NOMO-1 treated with dmso at 0.1 percent for 144 hours (cell line): ENCODE measurements around the gene NBEAL1.
"Not testable (repeated sequence)": the region's sequence is repeated elsewhere in the genome, so short reads cannot be mapped to it uniquely, and the experiment has no call there.

Source experiments
- DNase-seq: peaks from one replicate; lab custom pipeline; 2025; ENCODE audit not compliant: unreplicated experiment; lab: John Stamatoyannopoulos, UW

NBEAL1 gene

DNA sequence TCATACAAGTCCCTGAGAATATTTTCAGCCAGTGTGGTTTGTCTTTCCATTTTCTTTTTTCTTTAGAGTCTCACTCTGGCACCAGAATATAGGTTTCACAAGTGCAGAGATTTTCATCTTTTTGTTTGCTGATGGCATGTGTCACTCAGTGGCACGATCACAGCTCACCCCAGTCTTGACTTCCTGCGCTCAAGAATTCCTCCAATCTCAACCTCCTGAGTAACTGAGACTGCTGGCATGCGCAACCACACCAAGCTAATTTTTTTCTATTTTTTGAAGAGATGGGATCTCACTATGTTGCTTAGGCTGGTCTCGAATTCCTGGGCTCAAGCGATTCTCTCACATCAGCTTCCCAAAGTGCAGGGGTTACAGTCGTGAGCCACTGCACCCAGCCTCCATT is 23.9 kb downstream of the NBEAL1 start:
- no peak for DNase-seq

DNA sequence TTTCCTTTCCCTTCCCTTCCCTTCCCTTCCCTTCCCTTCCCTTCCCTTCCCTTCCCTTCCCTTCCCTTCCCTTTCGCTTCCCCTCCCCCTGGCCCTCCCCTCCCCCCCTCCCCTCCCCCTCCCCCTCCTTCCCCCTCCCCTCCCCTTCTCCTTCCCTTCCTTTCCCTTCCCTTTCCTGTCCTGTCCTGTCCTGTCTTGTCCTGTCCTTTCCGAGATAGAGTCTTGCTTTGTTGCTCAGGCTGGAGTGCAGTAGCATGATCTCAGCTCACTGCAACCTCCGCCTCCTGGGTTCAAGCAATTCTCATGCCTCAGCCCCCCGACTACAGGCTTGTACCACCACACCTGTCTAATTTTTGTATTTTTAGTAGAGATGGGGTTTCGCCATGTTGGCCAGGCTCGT is 24.5 kb downstream of the NBEAL1 start:
- not testable (repeated sequence) for DNase-seq

DNA sequence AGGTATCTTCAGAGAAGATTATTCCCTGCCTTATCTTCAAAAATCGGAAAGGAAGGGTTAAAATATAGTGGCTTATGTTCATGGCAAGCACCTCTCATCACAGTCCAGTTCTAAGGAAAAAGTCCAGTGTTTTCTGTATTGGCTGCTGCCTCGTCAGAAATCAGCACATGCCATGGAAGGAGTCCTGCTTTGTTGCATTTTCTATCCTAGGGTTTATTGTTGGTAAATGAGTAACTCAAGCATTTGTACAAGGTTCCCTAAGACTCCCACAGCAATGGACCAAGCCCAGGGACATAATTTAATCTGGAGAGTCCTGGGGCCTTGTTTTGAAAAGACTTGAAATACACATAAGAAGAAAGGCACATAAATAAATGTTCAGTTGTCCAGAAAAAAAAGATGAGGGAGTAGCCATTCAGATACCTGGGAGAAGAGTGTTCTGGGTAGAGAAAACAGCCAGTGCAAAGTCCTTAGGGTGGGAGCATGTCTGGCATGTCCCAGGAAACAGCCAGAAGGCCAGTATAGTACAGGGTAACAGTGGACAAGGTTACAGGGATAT is 26.4 kb downstream of the NBEAL1 start:
- DNase-seq: no peak

DNA sequence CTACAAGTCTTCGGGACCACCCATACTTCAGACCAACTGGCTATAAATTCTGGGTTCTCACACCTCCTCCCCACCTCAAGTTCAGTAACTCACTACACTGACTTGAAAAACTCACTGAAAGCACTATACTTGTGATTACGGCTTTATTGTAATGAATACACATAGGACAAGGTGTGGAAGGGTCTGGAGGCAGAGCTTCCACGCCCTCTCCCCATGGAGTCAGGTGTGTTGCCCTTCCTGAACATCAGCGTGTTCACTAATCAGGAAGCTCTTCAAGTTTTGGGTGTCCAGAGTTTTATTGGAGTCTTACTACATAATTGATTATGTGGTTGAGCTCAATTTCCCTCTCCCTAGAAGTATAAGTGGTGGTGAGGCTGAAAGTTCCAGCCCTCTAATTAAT is 27.5 kb downstream of the NBEAL1 start:
- no peak for DNase-seq

DNA sequence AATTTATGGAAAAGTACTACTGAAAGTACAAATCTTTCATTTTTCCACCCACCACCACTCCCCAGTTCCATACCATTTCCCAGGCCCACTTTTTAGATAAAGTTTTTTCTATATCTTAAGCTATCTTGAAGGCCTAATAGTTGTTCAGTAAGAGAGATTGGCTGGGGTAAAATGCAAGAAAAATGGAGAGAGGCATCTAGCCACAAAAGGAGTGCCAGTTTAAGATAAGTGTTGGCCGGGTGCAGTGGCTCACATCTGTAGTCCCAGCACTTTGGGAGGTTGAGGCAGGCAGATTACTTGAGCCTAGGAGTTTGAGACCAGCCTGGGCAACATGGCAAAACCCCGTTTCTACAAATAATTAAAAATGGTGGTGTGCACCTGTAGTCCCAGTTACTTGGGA is 28.6 kb downstream of the NBEAL1 start:
- DNase-seq: no peak

DNA sequence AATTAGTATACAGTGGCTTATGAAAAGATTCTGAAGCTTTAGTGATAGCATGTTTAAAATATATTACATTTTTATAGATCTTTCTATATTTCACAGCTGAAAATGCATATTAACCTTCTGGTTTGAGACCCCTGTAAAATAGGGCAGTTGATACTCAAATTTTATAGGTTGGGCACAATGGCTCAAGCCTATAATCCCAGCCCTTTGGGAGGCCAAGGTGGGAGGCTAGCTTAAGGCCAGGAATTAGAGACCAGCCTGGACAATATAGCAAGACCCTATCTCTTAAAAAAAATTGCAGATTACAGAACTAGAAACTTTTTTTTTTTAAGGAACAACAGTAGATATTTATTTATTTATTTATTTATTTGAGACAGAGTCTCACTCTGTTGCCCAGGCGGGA is 31.2 kb downstream of the NBEAL1 start:
- no peak for DNase-seq

DNA sequence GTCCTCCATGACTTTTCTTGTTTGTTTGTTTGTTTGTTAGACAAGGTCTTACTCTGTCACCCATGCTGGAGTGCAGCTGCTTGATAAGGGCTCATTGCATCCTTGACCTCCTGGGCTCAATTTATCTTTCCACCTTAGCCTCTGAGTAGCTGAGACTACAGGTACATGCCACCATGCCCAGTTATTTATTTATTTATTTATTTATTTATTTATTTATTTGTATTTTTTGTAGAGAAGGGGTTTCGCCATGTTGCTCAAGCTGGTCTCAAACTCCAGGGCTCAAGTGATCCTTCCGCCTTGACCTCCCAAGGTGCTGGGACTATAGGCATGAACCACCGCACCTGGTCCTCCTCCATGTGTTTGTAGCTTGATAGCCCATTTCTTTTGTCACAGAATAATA is 37.9 kb downstream of the NBEAL1 start:
- no peak for DNase-seq

DNA sequence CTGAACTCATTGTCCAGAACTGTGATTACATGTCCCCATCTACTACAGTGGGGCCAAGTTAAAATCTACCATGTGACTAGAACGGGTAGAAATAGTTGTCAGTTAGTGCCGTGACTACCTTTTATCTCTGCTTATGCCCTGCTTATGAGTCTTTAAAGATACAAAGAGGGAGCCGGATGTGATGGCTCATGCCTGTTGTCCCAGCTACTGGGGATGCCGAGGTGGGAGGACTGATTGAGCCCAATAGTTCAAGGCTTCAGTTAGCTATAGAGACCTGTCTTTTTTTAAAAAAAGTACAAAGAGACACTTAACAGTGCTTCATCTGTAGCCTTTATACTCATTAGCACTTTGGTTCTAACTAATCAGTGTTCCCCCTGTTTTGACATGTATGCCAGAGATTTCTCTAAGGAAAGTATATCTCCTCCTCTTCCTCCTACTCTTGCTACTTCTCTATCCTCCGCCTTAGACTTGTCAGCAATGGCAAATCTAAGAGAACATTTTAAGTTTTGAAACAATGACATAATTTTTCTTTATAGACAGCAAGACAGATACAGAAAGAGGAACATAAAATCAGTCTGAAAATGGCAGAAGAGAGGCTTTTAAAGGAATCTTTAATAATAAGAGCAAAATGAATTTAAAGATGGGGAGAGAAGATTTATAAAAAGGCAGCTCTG is 45.0 kb downstream of the NBEAL1 start:
- no peak for DNase-seq

DNA sequence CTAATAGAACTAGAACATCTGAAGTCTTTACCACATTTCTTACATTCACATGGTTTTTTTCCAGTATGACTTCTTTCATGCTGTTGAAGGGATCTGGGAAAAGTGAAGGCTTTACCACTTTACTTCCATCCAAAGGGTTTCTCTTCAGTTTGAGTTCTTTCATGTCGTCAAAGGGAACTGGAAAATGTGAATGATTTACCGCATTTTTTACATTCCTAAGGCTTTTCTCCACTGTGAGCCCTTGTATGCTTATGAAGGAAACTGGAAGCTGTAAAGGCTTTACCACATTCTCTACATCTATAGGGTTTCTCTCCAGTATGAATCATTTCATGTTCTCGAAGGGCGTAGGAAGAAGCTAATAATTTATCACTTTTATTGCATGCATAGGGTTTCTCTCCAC is 46.7 kb downstream of the NBEAL1 start:
- DNase-seq: no peak

DNA sequence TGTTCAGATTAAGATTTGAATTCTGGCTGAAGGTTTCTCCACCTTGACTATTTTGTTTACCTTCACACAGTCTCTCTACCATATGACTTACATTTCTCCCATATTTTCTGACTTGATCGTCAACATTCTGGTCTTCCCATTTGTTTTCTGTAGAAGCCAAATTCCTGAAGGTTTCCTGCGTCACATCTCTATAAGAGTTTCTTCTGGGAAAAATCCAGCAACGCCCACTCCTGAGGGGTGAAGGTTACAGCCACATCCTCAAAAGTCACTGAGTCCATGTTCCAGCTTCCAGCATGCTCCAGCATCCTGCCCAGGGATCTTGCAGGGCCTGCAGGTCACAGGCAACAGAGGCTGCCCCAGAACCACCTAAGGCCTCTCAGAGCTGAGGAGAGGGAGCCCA is 47.5 kb downstream of the NBEAL1 start:
- DNase-seq: no peak

DNA sequence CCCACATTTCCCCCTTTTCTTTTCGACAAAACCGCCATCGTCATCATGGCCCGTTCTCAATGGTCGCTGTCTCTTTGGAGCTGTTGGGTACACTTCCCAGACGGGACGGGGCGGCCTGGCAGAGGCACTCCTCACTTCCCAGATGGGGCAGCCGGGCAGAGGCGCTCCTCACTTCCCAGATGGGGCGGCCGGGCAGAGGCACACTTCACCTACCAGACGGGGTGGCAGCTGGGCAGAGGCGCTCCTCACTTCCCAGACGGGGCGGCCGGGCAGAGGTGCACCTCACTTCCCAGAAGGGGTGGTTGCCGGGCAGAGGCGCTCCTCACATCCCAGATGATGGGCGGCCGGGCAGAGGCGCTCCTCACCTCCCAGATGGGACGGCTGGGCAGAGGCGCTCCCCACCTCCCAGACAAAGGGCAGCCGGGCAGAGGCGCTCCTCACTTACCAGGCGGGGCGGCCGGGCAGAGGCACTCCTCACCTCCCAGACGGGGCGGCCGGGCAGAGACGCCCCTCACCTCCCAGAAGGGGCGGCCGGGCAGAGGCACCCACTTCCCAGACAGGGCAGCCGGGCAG is 51.9 kb downstream of the NBEAL1 start:
- DNase-seq: not testable (repeated sequence)

DNA sequence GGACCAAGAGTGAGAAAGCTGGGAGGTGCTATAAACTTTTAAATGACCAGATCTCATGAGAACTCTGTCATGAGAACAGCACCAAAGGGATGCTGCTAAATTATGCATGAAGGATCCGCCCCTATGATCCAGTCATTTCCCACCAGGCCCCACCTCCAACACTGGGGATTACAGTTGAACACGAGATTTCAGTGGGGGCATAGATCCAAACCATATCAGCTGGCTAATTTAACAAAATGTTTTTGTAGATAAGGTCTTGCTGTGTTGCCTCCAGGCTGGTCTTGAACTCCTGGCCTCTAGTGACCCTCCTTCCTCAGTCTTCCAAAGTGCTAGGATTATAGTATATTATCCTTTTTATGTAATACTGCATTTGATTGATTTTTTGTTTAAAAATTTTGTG is 56.0 kb downstream of the NBEAL1 start:
- DNase-seq: no peak

DNA sequence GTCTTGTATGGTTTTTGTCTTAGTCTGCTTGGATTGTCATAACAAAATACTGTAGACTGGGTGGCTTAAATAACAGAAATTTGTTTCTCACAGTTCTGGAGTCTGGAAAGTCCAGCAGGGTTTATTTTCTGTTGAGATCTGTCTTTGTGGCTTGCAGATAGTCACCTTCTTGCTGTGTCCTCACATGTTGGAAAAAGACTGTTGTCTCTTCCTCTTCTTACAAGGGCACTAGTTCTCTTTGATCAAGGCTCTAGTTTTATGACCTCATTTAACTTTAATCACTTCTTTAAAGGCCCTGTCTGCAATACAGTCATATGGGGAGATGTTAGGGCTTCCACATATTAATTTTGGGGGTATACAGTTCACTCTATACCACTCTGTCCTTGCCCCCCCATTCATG is 56.5 kb downstream of the NBEAL1 start:
- no peak for DNase-seq

DNA sequence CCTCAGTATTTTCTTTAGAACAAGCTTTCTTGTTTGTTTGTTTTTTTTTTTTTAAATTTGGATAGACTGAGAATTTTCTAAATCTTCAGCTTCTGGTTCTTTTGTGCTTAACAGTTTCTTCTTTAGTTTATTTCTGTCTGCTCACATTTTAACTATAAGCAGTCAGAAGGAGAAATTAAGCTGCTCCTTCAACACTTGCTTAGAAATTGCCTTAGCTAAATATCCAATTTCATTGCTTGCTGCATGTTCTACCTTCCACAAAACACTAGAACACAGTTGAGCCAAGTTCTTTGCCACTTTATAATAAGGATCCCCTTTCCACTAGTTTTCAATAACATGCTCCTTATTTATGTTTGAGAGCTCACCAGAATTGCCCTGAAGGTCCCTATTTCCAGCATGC is 57.7 kb downstream of the NBEAL1 start:
- no peak for DNase-seq

DNA sequence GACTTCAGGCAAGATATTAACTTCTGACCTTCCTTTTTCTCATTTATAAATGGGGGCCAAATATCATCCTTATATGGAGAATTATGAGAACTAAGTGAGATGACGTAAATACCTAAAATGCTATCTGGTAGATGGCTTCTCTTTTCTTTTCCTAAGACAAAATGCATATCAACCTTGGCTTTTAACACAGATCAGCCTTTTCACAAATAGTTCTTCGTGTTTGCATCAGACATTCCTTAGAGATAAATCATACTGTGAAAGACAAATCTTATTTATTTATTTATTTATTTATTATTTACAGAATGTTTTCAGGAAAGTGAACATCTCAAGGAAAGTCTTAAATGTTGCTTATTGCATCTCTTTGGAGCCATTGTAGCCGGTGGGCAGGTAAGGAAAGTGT is 62.8 kb downstream of the NBEAL1 start:
- DNase-seq: no peak

DNA sequence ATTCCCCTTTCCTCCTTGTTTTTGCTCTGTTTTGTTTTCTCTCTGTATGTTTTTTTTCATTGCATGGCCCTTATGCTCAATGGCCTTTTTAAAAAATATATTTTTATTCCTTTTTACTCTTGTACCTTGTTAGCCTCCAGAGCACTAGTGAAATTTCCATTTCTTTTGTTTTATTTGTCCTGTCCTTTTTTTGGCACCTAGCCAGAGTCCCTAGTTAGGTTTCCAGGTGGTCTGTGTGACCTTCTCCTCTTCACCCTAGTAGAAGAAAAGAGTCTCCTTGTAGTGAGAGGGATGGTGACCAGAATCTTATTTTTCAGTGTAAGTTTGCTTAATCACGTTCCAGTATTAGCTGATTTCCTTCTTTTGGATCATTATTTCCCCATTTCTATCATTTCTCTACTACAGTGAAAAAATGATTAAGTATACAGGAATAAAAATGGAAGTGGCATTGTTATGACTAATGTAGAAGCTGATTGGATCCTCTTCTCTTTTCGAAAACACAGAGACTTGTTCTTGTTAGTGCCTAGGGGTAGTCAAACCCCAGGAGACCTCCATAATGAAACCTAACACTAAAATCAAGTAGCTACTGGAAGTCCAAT is 65.9 kb downstream of the NBEAL1 start:
- DNase-seq: no peak

DNA sequence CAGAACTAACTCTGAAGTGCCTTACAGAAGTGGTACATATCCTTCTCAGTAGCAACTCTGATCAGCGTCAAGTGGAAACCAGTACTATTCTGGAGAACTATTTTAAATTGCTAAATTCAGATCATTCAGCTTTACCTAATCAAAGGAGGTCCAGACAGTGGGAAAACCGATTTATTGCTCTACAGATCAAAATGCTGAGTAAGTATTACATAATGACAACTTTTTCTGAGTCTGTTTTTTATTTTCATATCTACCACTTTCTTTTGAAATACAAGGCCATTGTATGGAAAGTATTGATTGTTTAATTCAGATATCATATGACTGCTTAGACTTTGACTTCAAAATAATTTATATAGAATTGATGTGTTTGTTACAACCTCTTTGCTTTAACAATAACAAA is 68.7 kb downstream of the NBEAL1 start:
- no peak for DNase-seq

DNA sequence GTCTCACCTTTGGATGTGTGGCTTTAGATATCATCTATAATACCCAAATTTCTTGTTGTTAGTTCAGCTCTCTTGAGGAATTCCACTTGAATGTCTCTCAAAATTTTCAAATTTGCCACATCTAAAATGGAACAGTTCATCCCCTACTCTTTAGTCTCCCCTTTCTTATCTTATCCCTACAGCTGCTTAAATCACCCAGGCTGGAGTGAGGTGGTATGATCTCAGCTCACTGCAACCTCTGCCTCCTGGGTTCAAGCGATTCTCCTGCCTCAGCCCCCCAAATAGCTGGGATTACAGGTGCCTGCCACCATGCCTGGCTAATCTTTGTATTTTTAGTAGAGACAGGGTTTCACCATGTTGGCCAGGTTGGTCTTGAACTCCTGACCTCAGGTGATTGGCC is 71.7 kb downstream of the NBEAL1 start:
- DNase-seq: not testable (repeated sequence)

DNA sequence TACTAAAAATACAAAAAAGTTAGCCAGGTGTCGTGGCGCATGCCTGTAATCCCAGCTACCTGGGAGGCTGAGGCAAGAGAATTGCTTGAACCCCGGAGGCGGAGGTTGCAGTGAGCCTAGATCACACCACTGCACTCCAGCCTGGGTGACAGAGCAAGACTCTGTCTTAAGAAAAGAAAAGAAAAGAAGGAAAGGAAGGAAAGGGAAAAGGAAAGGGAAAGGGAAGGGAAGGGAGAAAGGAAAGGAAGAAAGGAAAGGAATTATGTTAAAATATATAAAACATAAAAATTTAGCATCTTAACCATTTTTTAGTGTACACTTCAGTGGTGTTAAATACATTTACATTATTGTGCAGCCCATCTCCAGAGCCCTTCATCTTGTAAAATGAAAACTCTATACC is 76.0 kb downstream of the NBEAL1 start:
- DNase-seq: not testable (repeated sequence)

DNA sequence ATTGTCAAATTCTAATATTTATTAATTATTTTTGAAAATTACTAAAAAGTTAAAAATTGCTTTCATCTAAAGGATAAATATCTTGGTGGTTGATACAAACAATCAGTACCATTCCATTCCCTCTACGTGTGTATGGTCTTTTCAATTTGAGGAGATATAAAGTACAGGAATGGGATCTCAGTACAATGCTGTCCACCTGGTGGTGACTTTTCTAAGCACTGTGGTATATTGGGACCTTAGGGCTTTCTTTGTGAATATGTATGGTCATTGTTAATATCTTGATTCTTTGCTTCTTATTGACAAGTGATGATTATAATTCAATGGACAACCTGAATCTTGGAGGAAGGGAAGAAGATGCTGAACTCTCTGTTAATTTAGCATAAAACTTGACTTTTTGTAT is 83.1 kb downstream of the NBEAL1 start:
- no peak for DNase-seq

DNA sequence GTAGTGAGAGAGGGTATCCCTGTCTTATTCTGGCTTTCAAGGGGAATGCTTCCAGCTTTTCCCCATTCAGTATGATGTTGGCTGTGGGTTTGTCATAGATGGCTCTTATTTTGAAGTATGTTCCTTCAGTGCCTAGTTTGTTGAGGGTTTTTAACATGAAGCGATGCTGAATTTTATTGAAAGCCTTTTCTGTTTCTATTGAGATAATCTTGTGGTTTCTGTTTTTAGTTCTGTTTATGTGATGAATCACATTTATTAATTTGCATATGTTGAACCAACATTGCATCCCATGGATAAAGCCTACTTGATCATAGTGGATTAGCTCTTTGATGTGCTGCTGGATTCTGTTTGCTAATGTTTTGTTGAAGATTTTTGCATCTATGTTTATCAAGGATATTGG is 87.7 kb downstream of the NBEAL1 start:
- DNase-seq: not testable (repeated sequence)

DNA sequence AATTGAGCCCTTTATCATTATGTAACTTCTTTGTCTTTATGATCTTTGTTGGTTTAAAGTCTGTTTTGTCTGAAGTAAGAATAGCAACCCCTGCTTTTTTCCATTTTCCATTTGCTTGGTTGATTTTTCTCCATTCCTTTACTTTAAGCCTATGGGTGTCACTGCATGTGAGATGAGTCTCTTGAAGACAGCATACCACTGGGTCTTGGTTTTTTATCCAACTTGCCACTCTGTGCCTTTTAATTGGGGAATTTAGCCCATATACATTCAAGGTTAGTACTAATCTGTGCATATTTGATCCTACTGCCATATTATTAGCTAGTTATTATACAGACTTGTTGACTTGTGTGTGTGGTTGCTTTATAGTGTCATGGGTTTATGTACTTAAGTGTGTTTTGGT is 89.6 kb downstream of the NBEAL1 start:
- no peak for DNase-seq

DNA sequence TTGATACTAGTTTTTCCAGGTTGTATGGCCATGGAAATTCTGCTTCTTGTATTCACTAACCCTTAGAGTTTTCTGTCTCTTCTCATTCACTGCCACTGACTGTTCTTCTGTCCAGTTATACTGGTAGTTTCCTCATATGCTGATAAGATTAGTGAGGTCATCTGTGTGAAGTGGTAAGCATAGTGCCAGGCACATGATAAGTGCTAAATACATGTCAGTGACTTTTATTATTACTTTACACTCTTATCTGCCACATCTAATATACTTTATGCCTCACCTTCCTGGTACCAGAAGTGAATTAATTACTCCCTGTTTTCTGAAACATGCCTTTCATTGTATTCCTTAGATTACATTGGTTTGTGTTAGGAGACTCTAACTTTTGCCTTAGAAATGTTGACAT is 91.3 kb downstream of the NBEAL1 start:
- DNase-seq: no peak
